ENCODE measurements around the gene PTPN23.

PTPN23 gene

GRCh38 chr3:47420511-47421484, 40.0 kb downstream of the PTPN23 start:
- peak; percentile 92 for DNase-seq

- DNase-seq: no peak
Measured at GRCh38 chr3:47421741-47422649, 41.2 kb downstream of the PTPN23 start.

- DNase-seq: no peak
Measured at GRCh38 chr3:47422743-47423142, 41.9 kb downstream of the PTPN23 start.

GRCh38 chr3:47423548-47424145, 42.8 kb downstream of the PTPN23 start:
- DNase-seq: no peak

GRCh38 chr3:47424434-47425382, 43.9 kb downstream of the PTPN23 start:
- DNase-seq: no peak

GRCh38 chr3:47425383-47425778, 44.6 kb downstream of the PTPN23 start:
- no peak for DNase-seq

- no peak for DNase-seq
Measured at GRCh38 chr3:47425959-47426358, 45.1 kb downstream of the PTPN23 start.

GRCh38 chr3:47427866-47428265, 47.0 kb downstream of the PTPN23 start:
- no peak for DNase-seq

- no peak for DNase-seq
Measured at GRCh38 chr3:47428662-47429061, 47.8 kb downstream of the PTPN23 start.

- no peak for DNase-seq
Measured at GRCh38 chr3:47429476-47430270, 48.9 kb downstream of the PTPN23 start.

- no peak for DNase-seq
Measured at GRCh38 chr3:47430606-47431005, 49.8 kb downstream of the PTPN23 start.

- no peak for DNase-seq
Measured at GRCh38 chr3:47431225-47431624, 50.4 kb downstream of the PTPN23 start.

- no peak for DNase-seq
Measured at GRCh38 chr3:47432673-47433072, 51.9 kb downstream of the PTPN23 start.

GRCh38 chr3:47433796-47434195, 53.0 kb downstream of the PTPN23 start:
- DNase-seq: no peak

- no peak for DNase-seq
Measured at GRCh38 chr3:47434849-47435248, 54.0 kb downstream of the PTPN23 start.

- DNase-seq: no peak
Measured at GRCh38 chr3:47436180-47436579, 55.4 kb downstream of the PTPN23 start.

GRCh38 chr3:47440131-47440530, 59.3 kb downstream of the PTPN23 start:
- DNase-seq: no peak

GRCh38 chr3:47441796-47442551, 61.2 kb downstream of the PTPN23 start:
- no peak for DNase-seq

GRCh38 chr3:47443611-47443995, 62.8 kb downstream of the PTPN23 start:
- no peak for DNase-seq

GRCh38 chr3:47444103-47444502, 63.3 kb downstream of the PTPN23 start:
- DNase-seq: no peak

Measured in CD4-positive, alpha-beta T cell treated with Interleukin-17A for 4 hours (primary cell).